ENCODE results near the gene JARID2. TPM values are rescaled to one million over a fixed set of nuclear protein-coding genes. Genes with fewer than 3 reads are reported as not detected.

The JARID2 gene
- total RNA-seq, 1 donor from 2014 or later, result 65.6 TPM

GRCh38 chr6:15344192-15344519, 98.3 kb downstream of the JARID2 start:
- no peak overlapping the region for H3K27ac Mint-ChIP-seq
- DNase-seq (ENCODE audit: low spot score, unreplicated experiment), result no peak
- no peaks in the 10 kb centered on the region for H3K27me3 Mint-ChIP-seq
- no peaks in the 10 kb centered on the region for H3K9me3 Mint-ChIP-seq (ENCODE audit: low read depth)
- peaks cover 28% of the 10 kb centered on the region for H3K4me1 Mint-ChIP-seq (ENCODE audit: low read depth)
- TF ChIP-seq CTCF (IDR thresholded peaks at IDR 0.05; ENCODE audit: unreplicated experiment), result no peak
- no peak overlapping the region for H3K4me3 Mint-ChIP-seq (ENCODE audit: low read depth)
- no peaks in the 10 kb centered on the region for H3K36me3 Mint-ChIP-seq (ENCODE audit: insufficient read depth)

- Mint-ChIP-seq H3K9me3 (ENCODE audit: low read depth) (no peaks in the 10 kb centered on the region), H3K36me3 (ENCODE audit: insufficient read depth) (no peaks in the 10 kb centered on the region), H3K27me3 (no peaks in the 10 kb centered on the region), H3K4me3 (ENCODE audit: low read depth) (no peak overlapping the region), H3K4me1 (ENCODE audit: low read depth) (peaks cover 28% of the 10 kb centered on the region), H3K27ac (no peak overlapping the region)
- no peak for DNase-seq (ENCODE audit: low spot score, unreplicated experiment)
- TF ChIP-seq CTCF (IDR thresholded peaks at IDR 0.05; ENCODE audit: unreplicated experiment), result no peak
Measured at GRCh38 chr6:15344831-15345230, 99.0 kb downstream of the JARID2 start.

- no peak for TF ChIP-seq CTCF (IDR thresholded peaks at IDR 0.05; ENCODE audit: unreplicated experiment)
- Mint-ChIP-seq H3K27me3 (no peaks in the 10 kb centered on the region), H3K4me1 (ENCODE audit: low read depth) (peaks cover 25% of the 10 kb centered on the region), H3K4me3 (ENCODE audit: low read depth) (no peak overlapping the region), H3K36me3 (ENCODE audit: insufficient read depth) (no peaks in the 10 kb centered on the region), H3K9me3 (ENCODE audit: low read depth) (no peaks in the 10 kb centered on the region), H3K27ac (no peak overlapping the region)
- no peak for DNase-seq (ENCODE audit: low spot score, unreplicated experiment)
Measured at GRCh38 chr6:15346315-15346714, 100.4 kb downstream of the JARID2 start.

- no peaks in the 10 kb centered on the region for H3K9me3 Mint-ChIP-seq (ENCODE audit: low read depth)
- H3K27ac Mint-ChIP-seq, result no peak overlapping the region
- DNase-seq (ENCODE audit: low spot score, unreplicated experiment), result no peak
- no peak for TF ChIP-seq CTCF (IDR thresholded peaks at IDR 0.05; ENCODE audit: unreplicated experiment)
- no peaks in the 10 kb centered on the region for H3K36me3 Mint-ChIP-seq (ENCODE audit: insufficient read depth)
- no peaks in the 10 kb centered on the region for H3K27me3 Mint-ChIP-seq
- peaks cover 30% of the 10 kb centered on the region for H3K4me1 Mint-ChIP-seq (ENCODE audit: low read depth)
- no peak overlapping the region for H3K4me3 Mint-ChIP-seq (ENCODE audit: low read depth)
Measured at GRCh38 chr6:15348528-15348927, 102.7 kb downstream of the JARID2 start.

GRCh38 chr6:15349379-15349778, 103.5 kb downstream of the JARID2 start:
- Mint-ChIP-seq H3K4me3 (ENCODE audit: low read depth) (no peak overlapping the region), H3K4me1 (ENCODE audit: low read depth) (peaks cover 25% of the 10 kb centered on the region), H3K27me3 (no peaks in the 10 kb centered on the region), H3K9me3 (ENCODE audit: low read depth) (no peaks in the 10 kb centered on the region), H3K27ac (no peak overlapping the region), H3K36me3 (ENCODE audit: insufficient read depth) (no peaks in the 10 kb centered on the region)
- no peak for DNase-seq (ENCODE audit: low spot score, unreplicated experiment)
- TF ChIP-seq CTCF (IDR thresholded peaks at IDR 0.05; ENCODE audit: unreplicated experiment), result no peak

Data from progenitor cell of endocrine pancreas (in vitro differentiated cells).